DMS53 treated with DMSO at 0.1 percent for 48 hours (cell line): ENCODE results near the gene MAN2A1.

ENCODE experiments used
- DNase-seq: peaks from one replicate; lab custom pipeline; 2025; ENCODE audit not compliant: unreplicated experiment; lab: John Stamatoyannopoulos, UW

MAN2A1 gene

DNA sequence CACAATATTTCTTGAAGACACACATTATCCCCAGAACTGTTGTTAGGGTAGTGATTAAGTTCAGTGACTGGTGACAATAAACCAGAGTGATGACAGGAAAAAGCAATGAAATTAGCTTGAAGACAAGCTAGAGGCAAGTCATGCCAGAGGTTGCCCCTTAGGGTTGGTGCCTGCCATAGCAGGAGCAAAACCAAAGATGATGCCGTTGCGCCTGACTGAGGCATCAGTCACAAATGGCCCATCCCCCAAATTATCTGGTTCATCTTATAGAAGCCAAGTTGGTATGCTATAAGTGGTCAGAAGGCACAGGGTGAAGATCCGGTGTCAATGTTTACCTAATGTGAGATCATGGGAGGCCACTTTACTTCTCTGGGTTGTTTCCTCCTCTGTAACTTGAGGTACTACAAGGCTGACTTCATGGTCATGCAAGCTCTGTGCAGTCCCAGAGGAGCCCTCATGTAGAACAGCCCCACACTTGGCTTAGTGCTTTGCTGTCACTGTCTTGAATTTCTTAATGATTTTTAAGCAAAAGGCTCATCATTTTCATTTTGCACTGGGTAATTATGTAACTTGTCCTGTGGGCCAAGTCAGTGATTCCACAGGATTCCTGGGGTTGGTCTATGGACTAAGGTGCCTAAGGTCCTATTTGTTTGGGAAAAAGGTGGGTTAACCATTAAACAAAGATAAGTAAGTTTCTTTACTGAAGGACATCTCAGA, 211.3 kb downstream of the MAN2A1 start:
- DNase-seq, result peak; percentile 87

DNA sequence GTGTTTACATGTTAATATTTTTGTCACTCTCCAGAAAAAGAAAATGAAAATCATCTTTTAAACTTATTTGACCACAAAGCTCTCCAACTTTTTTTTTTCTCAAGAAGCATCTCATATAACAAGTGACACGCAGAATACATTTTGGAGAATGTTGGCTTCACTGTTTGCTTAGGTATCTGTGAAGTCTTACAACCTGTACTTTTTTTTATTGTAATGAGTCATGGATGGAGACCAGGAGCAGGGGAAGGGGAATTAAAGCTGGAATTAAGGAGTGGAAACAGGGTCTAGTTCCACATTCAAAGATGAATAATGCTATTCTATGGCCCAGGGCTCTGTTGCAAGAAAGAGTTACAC, 211.9 kb downstream of the MAN2A1 start:
- DNase-seq, result no peak

DNA sequence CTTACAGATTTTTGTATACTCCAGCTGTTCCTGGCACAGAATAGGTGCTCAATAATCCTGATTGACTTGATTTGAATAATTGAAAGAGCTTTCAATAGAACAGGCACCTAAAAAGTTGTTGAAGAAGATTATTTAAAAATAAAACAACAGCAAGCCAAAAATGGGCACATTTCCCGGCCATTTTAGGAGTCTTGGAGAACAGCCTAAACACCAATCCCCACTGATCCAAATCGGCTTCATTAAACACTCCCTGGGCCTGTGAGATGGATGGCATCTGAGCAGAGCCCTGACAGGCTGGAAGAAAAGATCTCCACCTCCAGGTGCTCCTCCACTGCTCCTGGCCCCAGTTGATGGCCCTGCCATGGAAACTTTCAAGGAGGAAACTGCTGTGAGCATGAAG, 213.3 kb downstream of the MAN2A1 start:
- DNase-seq, result no peak

DNA sequence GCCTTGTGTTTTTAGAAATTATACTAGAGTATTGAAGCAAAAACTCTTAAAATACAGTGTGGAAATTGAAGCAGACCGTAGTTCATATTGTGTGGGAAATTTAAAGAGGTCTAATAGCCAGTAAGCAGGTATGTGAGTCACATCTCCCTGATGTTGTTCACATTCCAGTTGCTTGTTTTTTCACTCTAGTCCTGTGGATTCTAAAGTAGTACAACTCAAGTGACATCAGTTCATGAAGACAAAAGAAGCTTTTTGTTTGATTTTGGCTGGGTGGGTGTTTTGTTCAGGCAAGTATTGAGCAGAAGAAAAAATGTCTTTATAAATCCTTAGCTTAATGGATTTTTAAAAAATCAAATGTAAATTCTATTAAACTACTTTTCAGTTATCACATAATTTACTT, 216.2 kb downstream of the MAN2A1 start:
- no peak for DNase-seq

DNA sequence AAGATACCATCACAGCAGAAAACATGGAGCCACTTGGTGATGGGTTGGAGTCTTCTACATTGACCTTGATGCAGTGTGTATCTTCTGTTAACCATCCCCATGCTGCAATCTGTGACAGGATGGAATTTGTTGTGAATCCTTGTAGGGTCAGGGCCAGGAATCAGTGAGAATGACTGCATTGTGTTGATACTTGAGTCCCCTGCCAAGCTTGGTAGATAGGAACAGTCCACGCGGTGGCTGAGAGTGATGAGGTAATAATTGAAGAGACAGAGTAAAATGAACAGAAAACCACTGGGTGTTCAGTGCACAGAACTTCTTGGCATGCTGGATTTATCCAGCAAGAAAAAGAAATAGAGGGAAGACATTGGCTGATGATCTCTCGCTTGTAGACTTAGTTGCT, 217.5 kb downstream of the MAN2A1 start:
- DNase-seq, result no peak

DNA sequence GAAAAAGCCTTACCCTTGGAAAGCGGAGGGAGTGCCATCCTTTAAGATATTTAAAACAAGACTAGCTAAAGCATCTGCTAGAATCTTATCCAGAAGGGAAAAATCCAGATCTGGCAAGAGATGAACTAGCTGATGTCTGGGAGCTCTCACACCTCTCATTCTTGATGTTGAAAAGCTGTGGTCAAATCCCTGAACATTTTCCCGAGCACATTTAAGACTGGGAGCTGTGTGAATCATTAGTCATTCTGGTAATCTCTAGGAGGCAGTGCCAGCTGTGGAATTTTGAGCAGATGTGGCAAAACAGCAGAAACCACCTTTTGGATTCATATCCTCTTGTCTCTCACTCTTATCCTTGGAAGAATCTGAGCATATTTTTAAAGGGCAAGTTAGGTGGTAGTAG, 218.0 kb downstream of the MAN2A1 start:
- DNase-seq, result no peak

DNA sequence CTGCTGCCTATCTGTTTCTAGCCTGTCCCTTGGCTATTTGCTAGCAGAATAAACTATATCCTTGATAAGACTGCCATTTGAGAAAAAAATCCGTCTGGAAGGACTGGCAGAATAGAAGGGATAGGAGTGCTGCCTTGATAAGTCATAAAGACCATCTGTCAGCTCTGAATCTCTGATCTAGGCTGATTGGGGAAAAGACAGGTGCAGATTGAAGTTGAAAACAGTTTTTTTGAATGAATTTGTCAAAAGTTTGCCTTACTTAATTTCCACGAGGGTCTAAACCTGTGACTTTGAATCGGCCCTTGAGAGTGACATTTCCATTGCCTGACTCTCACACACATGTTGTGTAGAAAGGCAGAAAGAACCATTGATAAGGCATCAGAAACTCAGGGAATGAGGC, 218.6 kb downstream of the MAN2A1 start:
- no peak for DNase-seq

DNA sequence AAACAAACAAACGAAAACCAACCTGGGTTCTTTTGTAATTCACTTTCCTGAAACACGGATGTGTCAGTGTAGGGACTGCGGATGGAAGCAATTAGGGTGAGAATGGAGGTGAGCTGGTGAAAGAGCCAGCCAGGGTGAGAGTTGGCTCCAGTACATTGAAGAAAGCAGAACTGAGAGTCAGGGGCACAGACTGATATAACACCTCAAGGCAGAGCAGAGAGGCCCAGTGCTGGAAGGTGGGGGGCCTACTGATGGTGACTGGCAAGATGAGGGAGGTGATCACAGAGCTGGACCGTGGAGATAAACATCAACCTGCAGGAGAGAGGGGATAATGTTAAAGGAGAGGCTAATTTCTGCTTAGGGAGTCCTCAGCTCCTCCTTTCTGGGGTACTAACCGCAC, 221.1 kb downstream of the MAN2A1 start:
- DNase-seq, result no peak

DNA sequence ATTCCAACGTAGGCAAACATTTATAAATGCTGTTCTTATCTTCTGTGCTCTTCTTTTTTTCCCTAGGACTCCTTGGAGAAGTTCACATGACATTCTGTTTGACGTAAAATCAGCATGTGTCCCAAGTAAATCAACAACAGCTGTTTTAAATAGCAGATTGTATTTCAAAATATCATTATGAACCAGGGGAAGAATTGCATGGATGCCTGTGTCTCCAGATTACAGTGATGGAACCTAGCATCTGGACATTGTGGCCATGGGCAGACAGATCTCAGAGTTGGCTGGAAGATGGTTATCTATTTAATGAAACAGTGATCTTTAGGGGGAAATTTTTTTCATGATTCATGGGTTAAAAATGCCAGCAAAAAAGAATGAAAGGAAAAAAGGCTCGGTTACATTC, 222.0 kb downstream of the MAN2A1 start:
- DNase-seq, result no peak

DNA sequence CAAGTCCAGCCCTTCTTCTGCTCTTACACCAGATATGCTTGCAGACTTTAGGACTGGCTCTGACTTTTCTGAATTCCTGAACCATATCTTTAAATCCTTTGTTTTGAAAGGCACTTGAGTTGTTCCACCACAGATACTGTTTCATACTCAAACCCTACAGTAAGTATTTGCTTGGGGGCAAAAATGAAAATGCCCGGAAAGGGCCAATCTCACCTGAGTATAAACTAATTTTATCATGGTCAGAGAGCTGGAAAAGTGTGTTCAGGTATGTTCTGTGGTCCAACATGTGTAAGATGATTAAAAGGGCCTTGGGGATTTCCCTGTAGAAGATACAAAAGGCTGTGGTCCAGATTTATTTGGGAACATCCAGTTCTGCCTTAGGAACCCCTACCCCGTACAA, 225.2 kb downstream of the MAN2A1 start:
- no peak for DNase-seq

DNA sequence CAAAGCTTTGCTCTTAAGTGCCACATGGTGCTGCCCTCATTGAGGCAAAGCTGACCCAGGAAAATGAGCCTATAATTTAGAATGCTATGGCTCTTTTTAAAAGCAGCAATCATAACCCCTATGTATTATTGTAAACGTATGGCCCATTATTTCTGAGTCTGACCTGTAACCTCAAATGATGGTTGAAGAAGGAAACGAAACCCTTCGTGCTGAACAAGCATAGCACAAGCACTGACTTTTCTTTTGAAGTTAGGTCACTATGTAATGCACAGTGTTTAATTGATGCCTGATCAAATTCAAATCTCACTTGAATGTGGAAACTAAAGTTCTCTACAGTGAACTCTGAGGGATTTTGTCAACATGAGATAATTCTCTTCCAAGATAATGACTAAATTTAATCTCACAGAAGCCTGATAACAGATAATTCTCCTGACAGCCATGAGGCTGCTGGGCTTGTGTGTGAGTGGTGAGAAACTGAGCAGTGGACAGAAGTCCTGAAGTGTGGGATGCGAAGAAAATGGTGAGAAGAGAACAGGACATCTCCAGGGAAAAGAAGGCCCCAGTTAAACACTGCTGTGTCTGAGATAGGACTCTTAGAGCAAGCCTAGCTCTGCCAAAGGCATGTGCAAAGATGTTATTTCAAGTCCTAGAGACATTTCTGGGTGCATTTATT, 226.9 kb downstream of the MAN2A1 start:
- no peak for DNase-seq
